SH-SY5Y (cell line): ENCODE measurements around the gene SPATA6L.

ENCODE experiments used
- GATA2 ChIP-seq: IDR thresholded peaks from 2 replicates; pipeline ENCODE4 v1.6.1; 2011; ENCODE audit warnings: mild to moderate bottlenecking, low read depth, low read length
- GATA3 ChIP-seq: IDR thresholded peaks from 2 replicates; pipeline ENCODE4 v1.6.1; 2011; ENCODE audit warnings: low read depth, mild to moderate bottlenecking, low read length, moderate library complexity

- TF ChIP-seq GATA2 (no peak), GATA3 (no peak)
Measured at GRCh38 chr9:4667681-4668080, 1.4 kb upstream of the SPATA6L start.
